ENCODE measurements around the gene TLE1. TPM values are rescaled to one million over a fixed set of nuclear protein-coding genes. Genes with fewer than 3 reads are reported as not detected.

Gene TLE1
- total RNA-seq, 1 donor: 9.0 TPM

DNA sequence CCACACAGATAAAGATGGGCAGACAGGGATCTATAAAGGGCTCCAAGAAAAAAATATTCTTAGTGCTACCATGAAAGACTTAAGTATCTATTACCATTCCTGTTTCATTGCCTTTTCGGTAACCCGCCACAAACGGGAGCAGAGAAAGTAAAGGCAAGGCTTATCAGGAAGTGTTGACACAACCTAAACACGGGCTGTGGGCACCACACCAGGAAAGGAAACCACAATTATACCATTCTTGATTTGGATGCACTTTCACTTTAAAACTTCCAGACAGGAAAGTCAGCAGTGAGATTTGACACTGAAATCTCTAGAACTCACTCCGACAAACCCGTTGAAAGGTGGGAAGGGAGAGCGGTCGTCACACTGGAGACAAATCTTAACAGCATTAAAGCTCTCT is 6.5 kb downstream of the TLE1 start:
- peak; percentile 22 for DNase-seq (ENCODE audit: insufficient read length, low spot score, missing footprints)
- H3K4me2 ChIP-seq (ENCODE audit: insufficient read depth, low read length): peak overlapping the region; percentile 72
- H3K9me3 ChIP-seq (ENCODE audit: low read depth, low read length): no peaks in the 10 kb centered on the region
- peak overlapping the region; percentile 47 for H3K4me3 ChIP-seq (ENCODE audit: insufficient read depth, low read length)
- H4K20me1 ChIP-seq (ENCODE audit: insufficient read depth, low read length): peaks cover 5% of the 10 kb centered on the region
- H3K27ac ChIP-seq (ENCODE audit: low read depth, low read length): no peak overlapping the region
- TF ChIP-seq, protein P1, sequence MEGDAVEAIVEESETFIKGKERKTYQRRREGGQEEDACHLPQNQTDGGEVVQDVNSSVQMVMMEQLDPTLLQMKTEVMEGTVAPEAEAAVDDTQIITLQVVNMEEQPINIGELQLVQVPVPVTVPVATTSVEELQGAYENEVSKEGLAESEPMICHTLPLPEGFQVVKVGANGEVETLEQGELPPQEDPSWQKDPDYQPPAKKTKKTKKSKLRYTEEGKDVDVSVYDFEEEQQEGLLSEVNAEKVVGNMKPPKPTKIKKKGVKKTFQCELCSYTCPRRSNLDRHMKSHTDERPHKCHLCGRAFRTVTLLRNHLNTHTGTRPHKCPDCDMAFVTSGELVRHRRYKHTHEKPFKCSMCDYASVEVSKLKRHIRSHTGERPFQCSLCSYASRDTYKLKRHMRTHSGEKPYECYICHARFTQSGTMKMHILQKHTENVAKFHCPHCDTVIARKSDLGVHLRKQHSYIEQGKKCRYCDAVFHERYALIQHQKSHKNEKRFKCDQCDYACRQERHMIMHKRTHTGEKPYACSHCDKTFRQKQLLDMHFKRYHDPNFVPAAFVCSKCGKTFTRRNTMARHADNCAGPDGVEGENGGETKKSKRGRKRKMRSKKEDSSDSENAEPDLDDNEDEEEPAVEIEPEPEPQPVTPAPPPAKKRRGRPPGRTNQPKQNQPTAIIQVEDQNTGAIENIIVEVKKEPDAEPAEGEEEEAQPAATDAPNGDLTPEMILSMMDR (IDR thresholded peaks at IDR 0.05; ENCODE audit: extremely low read depth, low read depth, low read length): no peak
- H3K27me3 ChIP-seq (ENCODE audit: insufficient read depth, low read length): no peaks in the 10 kb centered on the region
- no peaks in the 10 kb centered on the region for H3K36me3 ChIP-seq (ENCODE audit: insufficient read depth, low read length)
- peaks cover 31% of the 10 kb centered on the region for H3K79me2 ChIP-seq (ENCODE audit: insufficient read depth, low read length)
- no peak overlapping the region for H2AFZ ChIP-seq (ENCODE audit: low read length)
- H3K4me1 ChIP-seq (ENCODE audit: insufficient read depth, low read length): peaks cover 20% of the 10 kb centered on the region

DNA sequence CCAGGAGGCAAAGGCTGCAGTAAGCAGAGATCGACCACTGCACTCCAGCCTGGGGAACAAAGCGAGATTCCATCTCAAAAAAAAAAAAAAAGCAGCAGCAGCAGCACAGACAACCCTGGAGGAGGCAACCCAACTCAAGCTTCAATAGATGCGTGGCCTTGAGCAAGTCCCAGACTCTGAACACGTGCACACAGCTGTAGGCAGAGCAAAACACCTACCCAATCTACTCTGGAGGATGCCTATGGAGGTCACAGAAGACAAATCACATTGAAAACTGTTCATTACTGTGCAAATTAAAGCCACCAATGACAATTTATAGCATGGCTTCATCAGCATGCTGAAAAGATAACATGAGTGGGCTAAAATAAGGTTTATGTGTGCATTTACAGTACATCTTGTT is 7.2 kb downstream of the TLE1 start:
- Histone ChIP-seq H3K27me3 (ENCODE audit: insufficient read depth, low read length) (no peaks in the 10 kb centered on the region), H3K4me3 (ENCODE audit: insufficient read depth, low read length) (no peak overlapping the region), H3K36me3 (ENCODE audit: insufficient read depth, low read length) (no peaks in the 10 kb centered on the region), H3K27ac (ENCODE audit: low read depth, low read length) (no peak overlapping the region), H3K79me2 (ENCODE audit: insufficient read depth, low read length) (peaks cover 24% of the 10 kb centered on the region), H3K4me2 (ENCODE audit: insufficient read depth, low read length) (peak overlapping the region; percentile 72), H3K4me1 (ENCODE audit: insufficient read depth, low read length) (peaks cover 20% of the 10 kb centered on the region), H4K20me1 (ENCODE audit: insufficient read depth, low read length) (peaks cover 5% of the 10 kb centered on the region), H2AFZ (ENCODE audit: low read length) (no peak overlapping the region), H3K9me3 (ENCODE audit: low read depth, low read length) (no peaks in the 10 kb centered on the region)
- DNase-seq (ENCODE audit: insufficient read length, low spot score, missing footprints): no peak
- TF ChIP-seq, protein P1 (IDR thresholded peaks at IDR 0.05; ENCODE audit: extremely low read depth, low read depth, low read length): no peak

DNA sequence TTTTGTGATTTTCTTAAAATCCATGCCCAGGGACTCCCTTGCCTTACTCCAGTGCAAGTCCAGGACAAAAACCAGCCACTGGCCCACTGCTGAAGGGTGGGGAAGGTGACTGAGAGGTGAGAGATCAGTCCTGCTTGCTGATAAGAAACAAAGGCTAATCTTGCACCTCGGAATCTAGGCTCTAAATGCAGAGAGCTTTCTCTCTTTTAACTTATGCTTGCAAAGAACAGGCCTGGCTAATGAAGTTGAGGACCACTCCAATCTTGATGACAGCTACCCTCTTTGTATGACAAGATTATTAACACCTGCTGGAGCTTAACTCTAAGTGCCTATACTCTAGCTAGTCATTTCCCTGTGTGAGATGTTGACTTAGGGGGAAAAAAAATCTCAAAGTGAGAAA is 8.8 kb downstream of the TLE1 start:
- no peak for DNase-seq (ENCODE audit: insufficient read length, low spot score, missing footprints)
- Histone ChIP-seq H3K27me3 (ENCODE audit: insufficient read depth, low read length) (no peaks in the 10 kb centered on the region), H2AFZ (ENCODE audit: low read length) (no peak overlapping the region), H3K79me2 (ENCODE audit: insufficient read depth, low read length) (peaks cover 9% of the 10 kb centered on the region), H3K4me2 (ENCODE audit: insufficient read depth, low read length) (no peak overlapping the region), H3K4me3 (ENCODE audit: insufficient read depth, low read length) (no peak overlapping the region), H3K9me3 (ENCODE audit: low read depth, low read length) (no peaks in the 10 kb centered on the region), H3K36me3 (ENCODE audit: insufficient read depth, low read length) (no peaks in the 10 kb centered on the region), H3K4me1 (ENCODE audit: insufficient read depth, low read length) (peaks cover 6% of the 10 kb centered on the region), H3K27ac (ENCODE audit: low read depth, low read length) (no peak overlapping the region), H4K20me1 (ENCODE audit: insufficient read depth, low read length) (peaks cover 6% of the 10 kb centered on the region)
- TF ChIP-seq, protein P1 (IDR thresholded peaks at IDR 0.05; ENCODE audit: extremely low read depth, low read depth, low read length): no peak

DNA sequence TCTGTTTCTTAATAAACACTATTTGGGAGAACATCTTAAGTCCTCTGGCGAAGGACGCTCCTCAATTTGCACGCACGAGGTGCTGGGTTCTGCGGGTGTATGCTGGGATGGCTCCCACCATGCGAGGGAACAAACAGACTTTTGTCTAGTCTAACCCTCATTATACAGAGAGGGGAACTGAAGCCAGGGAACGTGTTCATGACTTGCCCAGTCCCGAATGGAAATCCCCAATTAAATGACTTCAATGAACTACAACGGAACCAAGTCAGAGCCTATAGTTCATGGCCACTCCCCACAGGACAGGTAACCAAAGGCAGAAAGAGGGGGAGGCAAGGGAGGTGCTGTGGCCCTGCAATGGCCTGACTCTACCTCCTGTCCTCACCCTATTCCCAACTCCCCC is 9.3 kb downstream of the TLE1 start:
- peak; percentile 58 for DNase-seq (ENCODE audit: insufficient read length, low spot score, missing footprints)
- Histone ChIP-seq H3K4me2 (ENCODE audit: insufficient read depth, low read length) (no peak overlapping the region), H3K4me3 (ENCODE audit: insufficient read depth, low read length) (no peak overlapping the region), H2AFZ (ENCODE audit: low read length) (no peak overlapping the region), H3K27me3 (ENCODE audit: insufficient read depth, low read length) (no peaks in the 10 kb centered on the region), H3K27ac (ENCODE audit: low read depth, low read length) (no peak overlapping the region), H3K79me2 (ENCODE audit: insufficient read depth, low read length) (peaks cover 7% of the 10 kb centered on the region), H3K36me3 (ENCODE audit: insufficient read depth, low read length) (no peaks in the 10 kb centered on the region), H3K4me1 (ENCODE audit: insufficient read depth, low read length) (peaks cover 4% of the 10 kb centered on the region), H3K9me3 (ENCODE audit: low read depth, low read length) (no peaks in the 10 kb centered on the region), H4K20me1 (ENCODE audit: insufficient read depth, low read length) (peaks cover 6% of the 10 kb centered on the region)
- TF ChIP-seq, protein P1 (IDR thresholded peaks at IDR 0.05; ENCODE audit: extremely low read depth, low read depth, low read length): no peak

Measured in osteoblast (primary cell).